ENCODE measurements around the gene RFX1.

The RFX1 gene

GRCh38 chr19:14003251-14004055 lies 2.7 kb downstream of the RFX1 start:
- Histone ChIP-seq H3K27me3 (ENCODE audit: control insufficient read depth, insufficient read depth, low read length) (no peaks in the 10 kb centered on the region), H3K36me3 (ENCODE audit: insufficient read depth, low read length) (peaks cover 8% of the 10 kb centered on the region), H3K9me3 (replicated peaks; ENCODE audit: low read length) (peaks cover 10% of the 10 kb centered on the region), H3K4me1 (ENCODE audit: control insufficient read depth, insufficient read depth, low read length) (peaks cover 25% of the 10 kb centered on the region), H3K9ac (ENCODE audit: low read depth, low read length) (no peak overlapping the region), H3K4me3 (ENCODE audit: low read length) (no peak overlapping the region), H3K4me2 (ENCODE audit: low read length) (peak overlapping the region; percentile 12)

- H3K4me1 ChIP-seq (ENCODE audit: control insufficient read depth, insufficient read depth, low read length) = peaks cover 25% of the 10 kb centered on the region
- peaks cover 15% of the 10 kb centered on the region for H3K36me3 ChIP-seq (ENCODE audit: insufficient read depth, low read length)
- peak overlapping the region; percentile 12 for H3K4me2 ChIP-seq (ENCODE audit: low read length)
- H3K27me3 ChIP-seq (ENCODE audit: control insufficient read depth, insufficient read depth, low read length) = no peaks in the 10 kb centered on the region
- peaks cover 10% of the 10 kb centered on the region for H3K9me3 ChIP-seq (replicated peaks; ENCODE audit: low read length)
- no peak overlapping the region for H3K4me3 ChIP-seq (ENCODE audit: low read length)
- no peak overlapping the region for H3K9ac ChIP-seq (ENCODE audit: low read depth, low read length)
Observed at GRCh38 chr19:14002571-14003250, 3.4 kb downstream of the RFX1 start.

- no peaks in the 10 kb centered on the region for H3K27me3 ChIP-seq (ENCODE audit: control insufficient read depth, insufficient read depth, low read length)
- peaks cover 10% of the 10 kb centered on the region for H3K9me3 ChIP-seq (replicated peaks; ENCODE audit: low read length)
- peaks cover 18% of the 10 kb centered on the region for H3K36me3 ChIP-seq (ENCODE audit: insufficient read depth, low read length)
- H3K4me2 ChIP-seq (ENCODE audit: low read length) = no peak overlapping the region
- H3K4me1 ChIP-seq (ENCODE audit: control insufficient read depth, insufficient read depth, low read length) = peaks cover 21% of the 10 kb centered on the region
- no peak overlapping the region for H3K4me3 ChIP-seq (ENCODE audit: low read length)
- H3K9ac ChIP-seq (ENCODE audit: low read depth, low read length) = no peak overlapping the region
Observed at GRCh38 chr19:14000691-14001375, 5.3 kb downstream of the RFX1 start.

GRCh38 chr19:13999085-13999484 lies 7.0 kb downstream of the RFX1 start:
- peaks cover 10% of the 10 kb centered on the region for H3K9me3 ChIP-seq (replicated peaks; ENCODE audit: low read length)
- H3K27me3 ChIP-seq (ENCODE audit: control insufficient read depth, insufficient read depth, low read length) = no peaks in the 10 kb centered on the region
- H3K4me1 ChIP-seq (ENCODE audit: control insufficient read depth, insufficient read depth, low read length) = peaks cover 17% of the 10 kb centered on the region
- no peak overlapping the region for H3K4me3 ChIP-seq (ENCODE audit: low read length)
- H3K9ac ChIP-seq (ENCODE audit: low read depth, low read length) = no peak overlapping the region
- H3K4me2 ChIP-seq (ENCODE audit: low read length) = no peak overlapping the region
- peaks cover 18% of the 10 kb centered on the region for H3K36me3 ChIP-seq (ENCODE audit: insufficient read depth, low read length)

- H3K36me3 ChIP-seq (ENCODE audit: insufficient read depth, low read length) = peaks cover 18% of the 10 kb centered on the region
Observed at GRCh38 chr19:13998426-13998825, 7.7 kb downstream of the RFX1 start.

GRCh38 chr19:13997631-13997962 lies 8.5 kb downstream of the RFX1 start:
- Histone ChIP-seq H3K9ac (ENCODE audit: low read depth, low read length) (no peak overlapping the region), H3K4me2 (ENCODE audit: low read length) (no peak overlapping the region), H3K4me3 (ENCODE audit: low read length) (no peak overlapping the region), H3K9me3 (replicated peaks; ENCODE audit: low read length) (peaks cover 10% of the 10 kb centered on the region), H3K27me3 (ENCODE audit: control insufficient read depth, insufficient read depth, low read length) (no peaks in the 10 kb centered on the region), H3K4me1 (ENCODE audit: control insufficient read depth, insufficient read depth, low read length) (peaks cover 6% of the 10 kb centered on the region), H3K36me3 (ENCODE audit: insufficient read depth, low read length) (peaks cover 19% of the 10 kb centered on the region)

More at GRCh38 chr19:13998426-13998825, 7.7 kb downstream of the RFX1 start:
- peaks cover 14% of the 10 kb centered on the region for H3K4me1 ChIP-seq (ENCODE audit: control insufficient read depth, insufficient read depth, low read length)
- no peak overlapping the region for H3K4me3 ChIP-seq (ENCODE audit: low read length)
- H3K9ac ChIP-seq (ENCODE audit: low read depth, low read length) = no peak overlapping the region
- H3K9me3 ChIP-seq (replicated peaks; ENCODE audit: low read length) = peaks cover 10% of the 10 kb centered on the region
- no peaks in the 10 kb centered on the region for H3K27me3 ChIP-seq (ENCODE audit: control insufficient read depth, insufficient read depth, low read length)
- no peak overlapping the region for H3K4me2 ChIP-seq (ENCODE audit: low read length)

- no peak overlapping the region for H3K4me2 ChIP-seq (ENCODE audit: low read length)
- H3K9me3 ChIP-seq (replicated peaks; ENCODE audit: low read length) = peaks cover 10% of the 10 kb centered on the region
- H3K27me3 ChIP-seq (ENCODE audit: control insufficient read depth, insufficient read depth, low read length) = no peaks in the 10 kb centered on the region
- H3K9ac ChIP-seq (ENCODE audit: low read depth, low read length) = no peak overlapping the region
- peaks cover 3% of the 10 kb centered on the region for H3K4me1 ChIP-seq (ENCODE audit: control insufficient read depth, insufficient read depth, low read length)
- no peak overlapping the region for H3K4me3 ChIP-seq (ENCODE audit: low read length)
- H3K36me3 ChIP-seq (ENCODE audit: insufficient read depth, low read length) = peaks cover 23% of the 10 kb centered on the region
Observed at GRCh38 chr19:13996928-13997630, 9.0 kb downstream of the RFX1 start.

- H3K4me1 ChIP-seq (ENCODE audit: control insufficient read depth, insufficient read depth, low read length) = peaks cover 3% of the 10 kb centered on the region
- no peak overlapping the region for H3K4me3 ChIP-seq (ENCODE audit: low read length)
- H3K27me3 ChIP-seq (ENCODE audit: control insufficient read depth, insufficient read depth, low read length) = no peaks in the 10 kb centered on the region
- peaks cover 10% of the 10 kb centered on the region for H3K9me3 ChIP-seq (replicated peaks; ENCODE audit: low read length)
- H3K4me2 ChIP-seq (ENCODE audit: low read length) = no peak overlapping the region
- H3K9ac ChIP-seq (ENCODE audit: low read depth, low read length) = no peak overlapping the region
- H3K36me3 ChIP-seq (ENCODE audit: insufficient read depth, low read length) = peaks cover 27% of the 10 kb centered on the region
Observed at GRCh38 chr19:13995878-13996765, 10.0 kb downstream of the RFX1 start.

- Histone ChIP-seq H3K36me3 (ENCODE audit: insufficient read depth, low read length) (peaks cover 27% of the 10 kb centered on the region), H3K4me1 (ENCODE audit: control insufficient read depth, insufficient read depth, low read length) (peaks cover 3% of the 10 kb centered on the region), H3K27me3 (ENCODE audit: control insufficient read depth, insufficient read depth, low read length) (no peaks in the 10 kb centered on the region), H3K9me3 (replicated peaks; ENCODE audit: low read length) (peaks cover 10% of the 10 kb centered on the region), H3K9ac (ENCODE audit: low read depth, low read length) (no peak overlapping the region), H3K4me2 (ENCODE audit: low read length) (no peak overlapping the region), H3K4me3 (ENCODE audit: low read length) (no peak overlapping the region)
Observed at GRCh38 chr19:13995017-13995728, 10.9 kb downstream of the RFX1 start.

- peaks cover 22% of the 10 kb centered on the region for H3K36me3 ChIP-seq (ENCODE audit: insufficient read depth, low read length)
- H3K9ac ChIP-seq (ENCODE audit: low read depth, low read length) = no peak overlapping the region
- peaks cover 3% of the 10 kb centered on the region for H3K9me3 ChIP-seq (replicated peaks; ENCODE audit: low read length)
- peaks cover 3% of the 10 kb centered on the region for H3K4me1 ChIP-seq (ENCODE audit: control insufficient read depth, insufficient read depth, low read length)
- no peaks in the 10 kb centered on the region for H3K27me3 ChIP-seq (ENCODE audit: control insufficient read depth, insufficient read depth, low read length)
- H3K4me3 ChIP-seq (ENCODE audit: low read length) = no peak overlapping the region
- no peak overlapping the region for H3K4me2 ChIP-seq (ENCODE audit: low read length)
Observed at GRCh38 chr19:13993590-13994300, 12.4 kb downstream of the RFX1 start.

Measured in skeletal muscle satellite cell (primary cell).